HG03575 (cell line): ENCODE results near the gene ETV7.

Experiments
- ATAC-seq: cut with Tn5 transposase; IDR thresholded peaks from one replicate; pipeline ENCODE4 v1.9.1; 2021; ENCODE audit not compliant: unreplicated experiment, insufficient number of reproducible peaks, low FRiP score; ENCODE audit errors: extremely low read depth

The ETV7 gene

DNA sequence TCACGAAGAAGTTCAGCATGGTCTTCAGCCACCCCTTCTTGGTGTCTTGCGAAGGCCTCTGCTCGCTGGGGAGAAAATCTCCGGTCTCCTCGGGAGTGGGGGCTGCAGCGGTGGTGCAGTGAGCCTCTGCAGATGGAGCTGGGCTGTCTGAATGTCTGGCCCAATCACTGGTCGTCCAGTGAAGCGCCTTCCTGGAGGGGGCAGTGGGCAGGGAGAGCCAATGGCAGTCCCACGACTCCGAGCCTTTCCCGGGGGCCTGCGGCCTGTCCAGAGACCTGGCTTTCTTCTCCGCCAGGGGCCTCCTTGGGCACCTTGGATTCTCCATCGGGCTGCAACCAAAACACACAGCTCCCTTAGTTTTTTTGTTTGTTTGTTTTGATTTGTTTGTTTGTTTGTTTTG, 57.1 kb downstream of the ETV7 start:
- no peak for ATAC-seq

DNA sequence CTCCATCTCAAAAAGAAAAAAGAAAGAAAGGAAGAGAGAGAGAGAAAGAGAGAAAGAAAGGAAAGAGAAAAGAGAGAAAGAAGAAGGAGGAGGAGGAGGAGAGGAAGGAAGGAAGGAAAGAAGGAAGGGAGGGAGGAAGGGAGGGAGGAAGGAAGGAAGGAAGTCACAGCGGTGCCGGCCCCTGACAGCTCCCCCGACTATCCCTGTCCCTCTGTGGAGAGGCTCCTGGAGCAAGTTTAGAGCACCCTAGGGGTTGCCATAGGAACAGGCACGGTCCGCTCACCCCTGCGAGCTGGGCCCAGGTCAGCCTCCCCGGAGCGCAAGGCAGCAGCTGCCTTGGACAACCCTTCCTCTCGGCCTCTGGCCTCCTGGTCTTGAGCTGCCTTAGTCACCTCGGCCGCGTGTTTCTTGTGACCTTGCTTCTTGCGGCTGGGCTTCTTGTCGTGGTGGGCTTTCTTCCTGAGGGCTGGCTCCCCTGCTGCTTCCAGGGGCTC, 57.6 kb downstream of the ETV7 start:
- ATAC-seq = no peak

DNA sequence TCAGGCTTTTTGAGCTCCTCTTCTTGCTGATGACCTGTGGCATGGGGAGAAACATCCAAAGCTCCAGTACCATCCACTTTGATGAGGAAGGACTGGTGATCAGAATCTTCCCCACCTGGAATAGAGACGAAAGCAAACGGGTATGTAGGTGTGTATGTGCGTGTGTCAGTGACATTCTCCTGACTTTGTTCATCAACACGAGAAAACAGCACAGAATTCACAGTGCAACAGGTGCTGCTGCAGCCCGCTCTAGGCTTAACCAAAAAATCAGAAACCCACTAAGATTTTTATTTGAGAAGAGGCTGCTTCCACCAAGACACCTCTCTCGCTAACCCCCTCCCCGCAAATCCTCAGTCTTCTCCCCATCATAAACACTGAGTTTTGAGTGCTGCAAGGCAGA, 58.9 kb downstream of the ETV7 start:
- no peak for ATAC-seq

DNA sequence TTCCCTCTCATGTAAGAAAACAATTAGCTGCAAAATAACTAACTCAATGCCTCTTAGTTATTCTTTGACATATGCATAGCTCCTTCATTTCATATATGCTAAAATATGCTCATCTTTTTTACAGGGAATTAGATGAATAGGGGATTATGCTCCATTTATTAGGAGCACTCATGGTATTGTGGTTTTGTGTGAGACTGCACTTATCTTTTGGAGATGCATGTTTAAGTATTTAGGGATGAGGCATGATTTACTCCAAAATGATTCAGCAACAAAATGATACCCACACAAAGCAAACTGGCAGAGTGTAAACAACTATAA, 59.6 kb downstream of the ETV7 start:
- ATAC-seq = no peak

DNA sequence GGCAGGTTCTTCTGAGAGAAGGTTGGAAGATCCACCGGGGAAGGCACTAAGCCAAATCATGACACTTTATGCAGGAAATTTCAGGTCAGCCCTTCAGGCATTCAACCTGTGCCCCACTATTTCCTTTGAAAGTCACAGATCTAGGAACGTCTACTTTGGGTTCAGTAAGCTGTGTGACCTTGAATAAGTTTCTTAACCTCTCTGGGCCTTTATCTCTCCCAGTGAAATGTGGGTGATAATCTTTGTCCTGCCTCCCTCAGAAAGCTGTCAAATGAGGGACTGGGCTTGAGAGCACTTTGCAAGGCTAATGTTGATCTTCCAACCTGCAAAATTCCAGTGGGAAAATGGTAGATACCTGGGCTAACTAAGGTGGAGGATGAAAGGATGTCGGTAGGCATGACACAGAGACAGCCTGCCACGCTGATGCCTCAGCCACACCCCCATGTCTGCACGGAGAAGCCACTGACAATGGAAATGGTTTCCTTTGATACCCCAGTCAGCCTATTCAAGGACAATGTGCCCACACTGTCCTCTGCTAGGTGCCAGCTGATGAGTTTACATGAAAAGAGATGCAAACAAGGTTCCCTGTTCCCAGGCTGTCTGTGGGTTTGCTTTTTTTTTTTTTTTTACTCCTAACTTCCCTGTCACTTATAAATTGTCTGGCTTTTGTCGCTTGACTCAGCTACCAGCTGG, 60.1 kb downstream of the ETV7 start:
- ATAC-seq = no peak

DNA sequence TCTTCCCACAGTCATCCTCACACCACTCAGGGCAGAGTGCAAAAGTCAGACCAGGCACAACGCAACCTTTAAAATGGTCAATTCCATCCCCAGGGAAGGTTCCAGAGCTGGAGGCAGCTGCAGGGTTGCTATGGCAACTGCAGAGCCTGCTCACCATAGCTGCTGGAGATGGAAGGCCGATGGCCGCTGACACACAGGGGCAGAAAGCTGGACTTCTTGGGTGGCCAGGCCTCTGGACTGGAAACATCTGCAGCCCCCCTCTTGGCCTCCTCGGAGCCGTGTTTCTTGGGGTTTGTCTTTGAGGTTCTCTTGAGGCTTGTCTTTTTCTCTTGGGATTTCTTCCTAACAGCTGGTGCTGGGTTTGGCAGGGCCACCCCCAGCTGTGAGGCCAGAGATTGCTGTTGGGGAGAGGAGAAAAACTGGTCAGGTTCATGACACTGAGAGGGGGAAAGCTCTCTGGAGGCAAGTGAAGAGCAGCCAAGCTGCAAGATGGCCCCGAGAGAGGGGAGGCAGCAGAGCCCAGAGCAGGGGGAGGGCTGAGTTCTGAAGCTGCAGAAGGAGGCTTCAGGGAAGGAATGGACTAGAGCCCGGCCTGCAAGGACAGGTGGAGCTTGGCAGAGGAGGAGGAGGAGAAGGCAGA, 61.0 kb downstream of the ETV7 start:
- ATAC-seq = no peak

DNA sequence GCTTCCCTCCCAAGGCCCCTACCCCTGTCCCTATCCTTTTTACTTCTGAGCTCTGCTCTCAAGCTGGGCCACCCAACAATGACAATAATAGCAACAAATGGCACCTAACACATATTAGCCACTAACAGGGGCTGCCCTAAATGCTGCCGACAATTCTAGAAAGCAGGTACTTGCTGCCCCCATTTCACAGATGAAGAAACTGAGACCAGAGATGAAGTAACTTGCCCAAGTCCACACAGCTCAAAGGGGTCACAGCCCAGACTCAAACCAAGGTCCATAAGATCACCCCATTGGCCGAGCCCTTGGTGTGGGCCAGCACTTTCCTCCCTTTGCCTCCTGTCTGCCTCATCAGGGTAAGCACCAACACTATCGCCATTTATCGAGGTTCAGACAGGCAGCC, 62.8 kb downstream of the ETV7 start:
- ATAC-seq = no peak

DNA sequence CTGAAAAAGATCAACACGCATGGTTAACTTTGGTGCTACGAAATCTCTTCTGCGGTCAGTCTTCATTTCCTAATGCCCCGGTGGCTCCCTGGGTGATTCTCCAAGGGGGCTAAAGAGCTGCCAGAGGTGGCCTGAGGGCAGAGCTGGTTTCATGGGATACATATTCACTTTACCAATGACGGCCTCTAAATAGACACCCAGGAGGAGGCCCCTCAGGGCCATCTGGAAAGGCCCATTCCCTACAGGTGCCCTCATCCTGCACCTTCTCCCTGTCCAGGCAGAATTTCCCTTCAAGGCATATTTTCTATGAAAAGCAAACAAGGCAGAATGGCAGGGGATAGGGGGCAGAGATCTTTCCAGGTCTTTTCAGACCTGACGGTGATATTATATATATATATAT, 63.3 kb downstream of the ETV7 start:
- ATAC-seq = no peak

DNA sequence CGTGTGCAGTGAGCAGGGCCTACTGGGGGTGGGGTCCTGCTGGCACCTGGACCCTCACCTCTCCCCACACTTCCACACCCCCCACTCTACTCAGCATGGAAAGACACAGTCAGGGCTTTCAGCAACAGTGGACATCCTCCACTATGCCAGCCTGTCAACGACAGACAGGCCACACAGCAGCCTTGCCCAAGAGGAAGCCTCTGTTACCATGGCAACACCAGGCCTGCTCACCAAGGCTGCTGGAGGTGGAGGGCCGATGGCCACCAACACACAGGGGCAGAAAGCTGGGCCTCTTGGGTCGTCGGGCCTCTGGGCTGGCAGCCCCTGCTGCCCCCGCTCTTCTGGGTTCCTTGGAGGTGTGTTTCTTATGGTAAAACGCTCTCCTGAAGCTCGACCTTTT, 64.4 kb downstream of the ETV7 start:
- ATAC-seq = no peak

DNA sequence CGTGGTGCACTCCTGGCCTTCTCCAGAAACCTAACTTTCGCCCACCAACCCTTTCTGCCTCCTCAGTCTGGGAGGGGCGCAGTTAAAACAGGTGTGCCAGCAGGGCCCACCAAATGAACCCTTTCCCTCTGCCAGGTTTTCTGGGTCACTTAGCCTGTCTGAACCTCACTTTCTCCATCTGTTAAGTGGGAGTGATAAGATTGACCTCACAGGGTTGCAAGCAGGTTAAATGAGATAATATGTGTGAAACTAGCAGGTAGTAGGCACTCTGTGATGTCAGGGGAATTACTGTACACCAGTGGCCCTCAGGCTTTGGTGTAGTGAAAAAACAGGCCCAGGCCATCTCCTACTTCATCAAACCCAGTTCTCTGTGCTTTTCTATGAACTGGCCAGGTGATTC, 64.9 kb downstream of the ETV7 start:
- ATAC-seq = no peak

DNA sequence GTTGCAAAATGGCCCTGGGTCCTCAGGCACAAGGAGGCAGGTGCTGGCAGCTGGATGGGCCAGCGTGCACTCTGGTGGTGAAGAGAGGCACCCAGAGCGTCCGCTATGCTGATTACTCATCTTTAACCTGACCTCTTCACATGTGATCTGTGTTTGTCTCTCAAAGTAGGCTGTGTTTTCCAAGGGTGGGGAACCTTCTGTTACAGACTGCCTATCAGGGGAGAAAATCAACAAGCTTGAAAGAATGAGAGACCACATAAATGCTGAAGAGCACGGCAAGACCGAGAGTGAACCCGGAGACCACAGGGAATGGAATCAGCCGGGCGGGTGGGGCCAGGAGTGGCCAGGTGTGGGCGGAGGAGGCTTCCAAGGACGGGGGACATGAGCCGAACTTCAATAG, 67.0 kb downstream of the ETV7 start:
- no peak for ATAC-seq

DNA sequence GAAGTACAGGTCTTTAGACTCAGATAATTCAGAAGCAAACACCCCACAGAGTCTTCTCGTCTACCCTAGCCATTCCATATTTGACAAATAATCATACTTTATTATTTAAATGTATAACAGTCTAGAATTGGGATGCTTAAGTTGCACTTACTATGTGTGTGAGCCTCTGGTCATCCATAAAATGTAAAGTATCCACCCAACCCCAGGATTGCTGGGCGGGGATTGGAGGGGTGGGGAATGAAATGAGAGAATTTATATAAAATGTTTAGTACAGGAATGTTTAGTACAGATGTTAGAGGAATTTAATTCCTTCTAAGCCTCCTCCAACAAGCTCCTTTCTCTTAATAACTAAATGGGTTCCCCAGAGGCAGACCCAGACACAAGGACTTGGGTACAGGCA, 67.6 kb downstream of the ETV7 start:
- ATAC-seq = no peak

DNA sequence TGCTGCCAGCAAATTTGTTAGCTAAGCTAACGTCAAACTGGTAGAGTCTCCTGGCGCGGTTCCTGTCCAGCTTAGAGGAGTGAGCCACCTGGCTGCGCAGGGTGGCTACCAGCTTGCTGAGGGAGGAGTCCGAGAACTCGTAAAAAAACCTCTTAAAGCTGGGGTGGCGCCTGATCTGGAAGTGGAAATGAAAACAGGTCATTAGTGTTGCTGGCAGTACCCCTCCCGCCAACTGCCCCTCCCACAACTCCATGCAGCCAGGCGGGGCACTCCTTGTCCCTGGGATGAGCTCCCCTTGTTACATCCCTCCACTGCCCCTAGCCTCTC, 68.1 kb downstream of the ETV7 start:
- no peak for ATAC-seq

DNA sequence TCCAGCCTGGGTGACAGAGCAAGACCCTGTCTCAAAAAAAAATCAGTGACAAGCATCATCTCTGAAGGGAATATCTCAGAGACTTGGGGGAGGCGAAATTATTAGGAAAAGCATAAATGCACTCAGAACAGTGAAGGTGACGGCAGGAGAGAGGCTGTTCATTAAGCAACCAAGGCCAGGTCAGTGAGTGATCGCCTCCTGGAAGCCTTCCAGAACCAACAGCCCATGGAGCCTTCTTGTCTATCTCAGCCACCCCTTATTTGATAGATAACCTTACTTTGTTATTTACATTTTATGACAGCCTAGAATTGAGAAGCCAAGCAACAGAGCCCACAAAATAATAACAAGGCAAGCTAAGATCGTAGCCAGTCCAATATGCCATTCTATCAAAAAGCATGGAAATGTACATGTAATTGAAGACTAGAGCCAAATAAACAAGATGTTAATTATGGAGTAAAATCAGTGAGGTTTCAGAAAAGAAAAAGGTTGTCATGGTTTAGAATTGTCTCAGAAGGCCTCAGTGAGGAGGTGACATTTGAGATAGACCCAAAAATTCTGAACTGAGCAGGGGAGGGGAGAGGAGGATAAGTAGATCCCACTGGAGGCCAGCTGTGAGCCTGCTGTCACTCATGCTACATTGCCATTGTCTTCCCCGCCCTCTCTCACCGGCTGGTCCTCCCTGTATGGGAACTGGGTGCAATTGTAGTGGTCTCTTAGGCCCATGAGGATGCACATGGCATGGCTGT, 68.6 kb downstream of the ETV7 start:
- no peak for ATAC-seq

DNA sequence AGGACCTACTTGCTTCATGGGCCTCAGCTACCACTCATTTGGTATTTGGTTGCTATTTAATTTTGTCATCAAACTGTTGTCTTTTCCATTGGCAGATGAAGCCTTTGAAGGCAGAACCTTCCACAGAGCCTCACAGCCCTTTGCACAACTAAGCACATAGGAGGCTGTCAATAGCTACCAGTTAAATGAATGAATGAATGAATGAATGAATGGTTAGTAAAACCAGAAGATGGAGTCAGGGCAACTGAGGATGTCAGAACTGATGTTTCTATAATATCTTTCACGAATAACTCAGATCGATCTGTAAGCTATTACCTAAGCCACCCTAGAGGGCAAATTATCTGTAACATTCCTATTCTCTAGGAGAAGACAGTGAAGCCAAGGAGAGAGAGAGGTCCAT, 69.8 kb downstream of the ETV7 start:
- ATAC-seq = no peak
